ENCODE data around the gene MGLL.
A peak's percentile ranks its signal among the peaks of the same experiment; 100 is the strongest.

The MGLL gene

GRCh38 chr3:127753338-127753737 is 69.0 kb downstream of the MGLL start:
- no peak for DNase-seq

DNA sequence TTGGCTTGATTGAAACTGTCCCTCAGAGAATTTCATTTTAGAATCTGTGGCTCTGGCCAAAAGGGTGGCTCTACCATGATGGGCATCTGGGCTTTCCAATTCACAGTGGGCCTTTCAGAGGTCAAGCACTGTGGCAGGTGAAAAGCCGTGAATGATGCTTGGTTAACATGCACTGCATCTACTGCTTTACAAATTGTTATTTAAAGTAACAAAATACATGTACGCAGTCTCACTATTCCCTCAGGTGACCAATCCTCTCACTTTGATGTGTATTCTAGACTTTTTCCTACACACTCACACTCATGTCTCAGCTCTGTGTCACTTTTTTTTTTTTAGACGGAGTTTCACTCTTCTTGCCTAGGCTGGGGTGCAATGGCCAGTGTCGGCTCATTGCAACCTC is 70.5 kb downstream of the MGLL start:
- DNase-seq = no peak

DNA sequence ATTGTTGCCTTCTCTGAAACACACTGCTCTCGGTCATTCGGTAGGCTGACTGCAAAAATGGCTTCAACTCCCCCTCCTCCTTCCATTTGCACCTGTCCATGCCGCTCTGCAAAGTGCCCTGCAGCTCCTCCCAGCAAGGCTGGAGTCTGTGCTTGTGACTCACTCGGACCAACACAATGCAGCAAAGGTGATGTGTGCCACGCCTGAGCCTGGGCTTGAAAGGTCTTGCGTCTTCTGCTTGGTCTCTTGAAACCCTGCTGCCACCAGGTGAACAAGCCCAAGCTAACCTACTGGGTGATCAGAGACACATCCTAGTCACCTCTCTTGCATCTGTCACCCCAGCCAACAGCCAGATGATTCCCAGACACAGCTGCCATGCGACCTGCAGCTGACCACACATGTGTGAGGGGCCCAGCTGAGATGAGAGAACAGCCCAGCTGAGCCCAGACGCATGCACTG is 71.1 kb downstream of the MGLL start:
- DNase-seq = no peak

GRCh38 chr3:127750226-127751031 is 71.9 kb downstream of the MGLL start:
- DNase-seq = peak; percentile 21

DNA sequence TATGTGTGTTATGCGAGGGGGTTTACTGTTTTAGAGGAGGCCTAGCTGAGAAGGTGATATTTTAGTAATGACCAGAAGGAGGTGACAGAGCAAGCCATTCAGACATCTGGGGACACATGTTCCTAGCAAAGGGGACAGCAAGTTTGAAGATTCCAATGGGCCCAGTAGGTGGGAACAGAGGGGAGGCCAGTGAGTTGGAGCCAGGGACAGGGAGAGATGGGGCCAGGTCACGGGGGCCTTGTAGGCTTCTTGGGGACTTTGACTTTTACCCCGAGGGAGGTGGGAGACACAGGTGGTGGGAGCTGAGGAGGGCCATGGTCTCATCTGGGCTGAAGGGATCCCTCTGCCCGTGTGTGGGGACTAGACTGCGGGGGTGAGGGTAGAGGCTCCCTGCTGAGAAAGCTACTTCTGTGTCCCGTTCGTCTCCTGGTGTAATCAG is 72.5 kb downstream of the MGLL start:
- DNase-seq = peak; percentile 25

DNA sequence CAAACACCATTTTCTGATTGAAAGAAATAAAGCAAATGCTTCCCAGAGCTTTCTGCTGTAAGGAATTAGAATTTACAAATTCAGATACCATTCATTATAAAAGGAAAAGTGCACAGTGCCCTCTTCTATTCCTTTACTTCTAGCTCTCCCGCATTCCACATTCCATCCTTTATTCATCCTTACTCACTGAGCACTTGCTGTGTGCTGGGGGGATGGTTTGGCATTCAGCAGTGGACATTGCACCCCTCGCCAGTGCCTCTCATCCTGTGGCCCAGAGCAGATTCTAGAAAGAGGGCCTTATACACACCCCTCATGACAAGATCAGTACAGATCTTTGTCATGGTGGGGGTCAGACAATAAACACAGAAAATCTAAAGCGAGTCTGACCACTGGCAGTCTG is 73.0 kb downstream of the MGLL start:
- DNase-seq = no peak

DNA sequence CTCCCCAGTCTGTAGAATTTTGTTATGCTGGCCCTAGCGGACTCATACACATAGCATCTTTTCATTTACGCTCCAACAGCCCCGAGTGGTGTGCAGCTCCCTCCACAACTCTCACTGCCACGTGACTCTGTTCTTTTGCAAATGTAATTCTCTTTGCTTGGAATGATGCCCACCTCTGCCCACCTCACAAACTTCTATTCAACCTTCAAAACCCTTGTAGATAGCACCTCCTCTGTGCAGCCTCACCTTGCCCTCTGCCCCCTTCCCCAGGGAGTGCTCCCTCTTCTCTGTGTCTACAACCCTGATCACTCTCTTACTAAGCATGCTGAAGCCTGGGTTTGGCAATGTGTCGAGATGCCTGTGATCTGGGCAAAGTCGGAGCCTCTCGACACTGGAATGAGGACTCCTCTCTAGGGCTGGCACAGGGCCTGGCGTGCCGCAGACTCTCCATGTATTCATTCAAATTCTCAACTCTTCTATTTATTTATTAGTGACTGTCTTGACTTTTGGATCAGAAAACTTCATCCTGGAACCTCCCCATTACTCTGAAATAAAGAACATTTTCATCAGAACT is 73.5 kb downstream of the MGLL start:
- DNase-seq = no peak

DNA sequence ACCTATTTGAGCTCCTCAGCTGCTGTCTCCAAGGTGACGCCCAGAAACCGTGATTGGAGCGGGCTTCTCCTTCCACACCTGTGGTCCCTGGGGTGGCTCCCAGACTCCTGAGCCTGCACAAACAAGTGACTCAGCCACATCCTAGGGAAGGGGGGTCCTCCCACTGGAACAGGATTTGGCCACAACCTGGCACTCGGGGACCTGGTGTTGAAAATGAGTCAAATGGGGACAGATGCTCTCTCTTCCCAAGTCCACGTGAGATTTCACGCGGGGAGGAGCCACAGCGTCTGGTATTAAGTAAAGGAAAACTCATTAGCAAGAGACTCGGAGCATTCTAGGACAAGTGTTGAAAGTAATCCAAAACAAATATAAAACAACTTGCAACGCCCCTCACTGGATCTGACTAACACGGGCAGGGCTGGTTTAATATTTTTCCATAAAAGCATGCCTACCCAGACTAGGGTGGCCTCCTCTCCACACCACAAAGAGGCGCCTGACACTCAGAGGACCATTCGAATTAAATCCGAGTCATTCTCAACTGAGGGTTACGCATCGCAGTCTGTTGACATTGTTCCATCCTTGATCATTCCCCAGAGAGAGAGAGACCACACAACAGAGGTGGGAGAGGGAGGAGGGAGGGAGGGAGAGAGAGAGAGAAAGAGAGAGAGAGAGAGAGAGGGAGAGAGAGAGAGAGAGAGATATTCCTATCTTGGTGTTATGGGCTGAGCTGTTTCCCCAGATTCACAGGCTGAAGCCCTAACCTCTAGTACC is 74.4 kb downstream of the MGLL start:
- peak; percentile 38 for DNase-seq

- no peak for DNase-seq
These were observed 75.2 kb downstream of the MGLL start for GRCh38 chr3:127747066-127747465.

DNA sequence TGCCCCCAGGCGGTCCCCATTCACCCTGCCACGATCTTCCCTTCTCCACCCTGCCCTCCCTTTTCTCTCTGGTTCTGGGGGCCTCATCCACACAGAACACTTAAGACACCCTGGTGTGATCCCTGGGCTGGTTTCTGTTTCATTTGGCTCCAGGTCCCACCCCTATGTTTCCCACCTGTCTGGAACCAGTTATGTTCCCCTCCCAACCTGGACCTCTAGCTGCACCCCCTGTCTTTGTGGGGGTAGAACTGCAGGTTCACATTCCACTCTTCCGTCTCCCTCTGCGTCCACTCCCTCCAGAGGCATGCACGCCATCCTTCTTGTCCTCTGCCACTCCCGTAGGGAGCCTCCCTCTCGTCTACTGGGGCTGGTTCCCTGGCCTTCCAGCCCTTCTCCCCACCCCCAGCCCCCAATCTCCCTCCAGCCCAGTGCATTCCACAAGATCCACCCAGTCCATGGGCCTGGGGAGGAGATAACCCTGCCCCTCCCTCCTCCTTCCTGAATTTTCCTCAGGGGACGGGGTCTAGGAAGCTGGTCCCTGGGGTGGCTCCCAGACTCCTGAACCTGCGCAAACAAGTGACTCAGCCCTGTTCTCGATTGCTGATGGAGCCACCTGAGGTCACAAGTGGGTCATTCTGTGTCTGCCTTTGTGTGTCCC is 75.8 kb downstream of the MGLL start:
- DNase-seq = no peak

DNA sequence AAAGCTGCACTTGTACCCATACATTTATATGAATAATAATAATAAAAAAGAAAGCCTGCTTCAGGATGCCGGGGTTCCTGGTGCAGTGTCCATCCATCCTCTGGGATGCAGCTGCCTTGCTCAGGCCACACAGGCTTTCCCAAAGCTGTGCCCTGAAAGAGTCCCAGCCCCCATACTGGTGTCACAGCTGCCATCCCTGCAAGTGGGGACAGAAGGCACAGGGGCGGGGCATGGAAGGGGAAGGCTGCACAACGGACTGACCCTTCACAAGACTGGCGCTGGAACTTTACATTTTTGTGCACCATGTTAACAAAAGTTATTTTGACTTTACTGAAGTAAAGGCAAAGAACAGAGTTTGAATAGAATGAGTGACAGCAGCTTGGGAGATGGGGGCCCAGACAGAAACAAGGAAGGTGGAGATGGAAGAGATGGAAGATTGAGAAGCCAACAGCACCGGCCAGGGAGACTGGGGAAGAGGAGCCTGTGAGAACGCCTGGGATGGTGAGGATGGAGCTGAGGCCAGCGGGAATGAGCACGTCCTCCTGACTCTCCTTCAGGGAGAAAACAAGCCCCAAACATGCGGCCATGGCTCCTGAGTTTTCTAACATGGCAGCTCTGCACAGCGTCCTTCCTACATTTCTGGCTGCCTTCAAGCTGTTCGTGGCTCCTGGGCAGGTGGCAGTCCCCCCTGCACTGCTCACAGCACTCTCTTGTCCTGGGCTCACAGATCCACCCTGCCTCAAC is 76.5 kb downstream of the MGLL start:
- DNase-seq = peak; percentile 43

DNA sequence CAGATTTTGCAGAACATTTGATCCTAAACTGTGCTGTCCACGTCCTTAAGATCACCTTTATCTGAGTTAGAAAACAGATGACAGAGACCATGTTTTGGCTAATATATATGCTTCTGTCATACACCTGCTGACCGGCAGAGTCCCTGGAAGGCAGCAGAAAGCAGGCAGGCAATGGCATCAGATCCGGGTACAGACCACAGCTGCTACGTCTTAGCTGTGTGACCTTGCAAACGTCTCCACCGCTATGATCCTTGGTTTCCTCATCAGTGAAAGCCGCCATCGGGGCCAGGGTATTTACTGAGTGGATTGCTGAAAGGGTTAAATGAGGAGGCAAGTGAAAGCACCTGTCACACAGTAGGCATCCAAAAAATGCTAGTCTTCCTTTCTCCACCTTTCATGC is 77.4 kb downstream of the MGLL start:
- DNase-seq = peak; percentile 45

GRCh38 chr3:127744253-127744815 is 78.0 kb downstream of the MGLL start:
- DNase-seq = no peak

- DNase-seq = no peak
These were observed 78.7 kb downstream of the MGLL start for GRCh38 chr3:127743351-127744252.

GRCh38 chr3:127742580-127742979 is 79.7 kb downstream of the MGLL start:
- DNase-seq = no peak

DNA sequence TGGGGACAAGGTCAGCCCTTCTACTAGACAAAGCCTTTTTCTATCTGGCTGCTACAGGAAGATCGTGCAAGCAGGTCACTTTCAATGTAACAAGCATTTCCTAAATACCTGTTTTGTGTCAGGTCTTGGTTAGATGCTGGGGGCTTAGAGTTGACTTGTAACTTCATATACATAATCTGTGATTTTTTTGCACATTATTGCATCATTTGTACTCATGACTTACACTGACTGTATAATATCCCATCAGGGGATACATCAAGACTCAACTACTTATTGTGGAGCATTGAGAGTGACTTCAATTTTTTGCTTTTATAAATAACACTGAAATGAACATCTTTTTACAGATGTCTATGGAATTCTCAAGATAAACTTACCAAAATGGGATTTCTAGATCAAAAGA is 80.6 kb downstream of the MGLL start:
- no peak for DNase-seq

GRCh38 chr3:127741246-127741645 is 81.1 kb downstream of the MGLL start:
- DNase-seq = no peak

- DNase-seq = no peak
These were observed 82.0 kb downstream of the MGLL start for GRCh38 chr3:127740136-127740915.

- no peak for DNase-seq
These were observed 82.8 kb downstream of the MGLL start for GRCh38 chr3:127739347-127740135.
